Measurements from ENCODE around the gene A1BG. TPM values are rescaled to one million over a fixed set of nuclear protein-coding genes. Genes with fewer than 3 reads are reported as not detected.

The A1BG gene
- total RNA-seq, 1 donor from 2014 or later = 27.3 TPM

- Mint-ChIP-seq H3K9me3 (ENCODE audit: unreplicated experiment) (peaks cover 14% of the 10 kb centered on the region), H3K36me3 (ENCODE audit: unreplicated experiment) (no peaks in the 10 kb centered on the region), H3K27ac (ENCODE audit: unreplicated experiment) (no peak overlapping the region), H3K27me3 (ENCODE audit: unreplicated experiment) (peaks cover 4% of the 10 kb centered on the region), H3K4me1 (ENCODE audit: low read depth, unreplicated experiment) (peaks cover 3% of the 10 kb centered on the region), H3K4me3 (ENCODE audit: unreplicated experiment) (no peak overlapping the region)
- no peak for TF ChIP-seq CTCF (IDR thresholded peaks at IDR 0.05; ENCODE audit: partially characterized antibody, unreplicated experiment)
- no peak for DNase-seq
Measured at GRCh38 chr19:58364146-58364545, 10.9 kb upstream of the A1BG start.

- peaks cover 14% of the 10 kb centered on the region for H3K9me3 Mint-ChIP-seq (ENCODE audit: unreplicated experiment)
- H3K4me1 Mint-ChIP-seq (ENCODE audit: low read depth, unreplicated experiment) = peaks cover 3% of the 10 kb centered on the region
- H3K4me3 Mint-ChIP-seq (ENCODE audit: unreplicated experiment) = peak within 1 kb of the TSS; percentile 97
- no peaks in the 10 kb centered on the region for H3K36me3 Mint-ChIP-seq (ENCODE audit: unreplicated experiment)
- no peak for TF ChIP-seq CTCF (IDR thresholded peaks at IDR 0.05; ENCODE audit: partially characterized antibody, unreplicated experiment)
- H3K27me3 Mint-ChIP-seq (ENCODE audit: unreplicated experiment) = peaks cover 4% of the 10 kb centered on the region
- peak within 1 kb of the TSS; percentile 99 for H3K27ac Mint-ChIP-seq (ENCODE audit: unreplicated experiment)
- DNase-seq = peak; percentile 95
Measured at GRCh38 chr19:58362272-58362994, 9.1 kb upstream of the A1BG start, which contains the start of gene ZNF497. Gene ZNF497 (minus strand): TSS chr19:58362751. CDS start chr19:58357635, 5,116 bp downstream.

GRCh38 chr19:58361900-58362271, 8.6 kb upstream of the A1BG start:
- H3K36me3 Mint-ChIP-seq (ENCODE audit: unreplicated experiment) = no peaks in the 10 kb centered on the region
- peaks cover 3% of the 10 kb centered on the region for H3K4me1 Mint-ChIP-seq (ENCODE audit: low read depth, unreplicated experiment)
- no peak for TF ChIP-seq CTCF (IDR thresholded peaks at IDR 0.05; ENCODE audit: partially characterized antibody, unreplicated experiment)
- peak overlapping the region; percentile 99 for H3K27ac Mint-ChIP-seq (ENCODE audit: unreplicated experiment)
- H3K9me3 Mint-ChIP-seq (ENCODE audit: unreplicated experiment) = peaks cover 14% of the 10 kb centered on the region
- H3K4me3 Mint-ChIP-seq (ENCODE audit: unreplicated experiment) = peak overlapping the region; percentile 97
- peaks cover 4% of the 10 kb centered on the region for H3K27me3 Mint-ChIP-seq (ENCODE audit: unreplicated experiment)
- DNase-seq = peak; percentile 63

- H3K4me3 Mint-ChIP-seq (ENCODE audit: unreplicated experiment) = no peak overlapping the region
- no peak overlapping the region for H3K27ac Mint-ChIP-seq (ENCODE audit: unreplicated experiment)
Measured at GRCh38 chr19:58357481-58358145, 4.3 kb upstream of the A1BG start.

More at GRCh38 chr19:58357481-58358145, 4.3 kb upstream of the A1BG start:
- no peaks in the 10 kb centered on the region for H3K36me3 Mint-ChIP-seq (ENCODE audit: unreplicated experiment)
- no peak for DNase-seq
- peaks cover 6% of the 10 kb centered on the region for H3K27me3 Mint-ChIP-seq (ENCODE audit: unreplicated experiment)
- peaks cover 21% of the 10 kb centered on the region for H3K9me3 Mint-ChIP-seq (ENCODE audit: unreplicated experiment)
- no peaks in the 10 kb centered on the region for H3K4me1 Mint-ChIP-seq (ENCODE audit: low read depth, unreplicated experiment)
- no peak for TF ChIP-seq CTCF (IDR thresholded peaks at IDR 0.05; ENCODE audit: partially characterized antibody, unreplicated experiment)

Data from glutamatergic neuron (in vitro differentiated cells).